ENCODE measurements around the gene OSBPL10.

GRCh38 chr3:31725568-31725967, 255.5 kb downstream of the OSBPL10 start:
- TF ChIP-seq CTCF (IDR thresholded peaks at IDR 0.05) (no peak), EZH2 (IDR thresholded peaks at IDR 0.05; ENCODE audit: borderline replicate concordance, insufficient read depth, low read depth, low read length, poor library complexity, severe bottlenecking) (no peak)

Measured in B cell (primary cell).